GM23338 (cell line): Measurements from ENCODE around the gene BCL2L13.

Source experiments
- CREB1 ChIP-seq: fragments of 250-450 bp; sonication (Bioruptor Pico); IDR thresholded peaks from 2 replicates; pipeline ENCODE4 v1.5.0; 2020; ENCODE audit warnings: low read depth, mild to moderate bottlenecking, moderate library complexity
- EZH2 ChIP-seq: fragments of 200-600 bp; sonication (generic); IDR thresholded peaks from one replicate; pipeline ENCODE4 v1.8.0; 2017; ENCODE audit warnings: antibody characterized with exemption, mild to moderate bottlenecking, low read depth; ENCODE audit not compliant: unreplicated experiment
- EZH2phosphoT487 ChIP-seq: fragments of 200-600 bp; sonication (generic); IDR thresholded peaks from one replicate; pipeline ENCODE4 v1.8.1; 2018; ENCODE audit warnings: antibody characterized with exemption; ENCODE audit not compliant: unreplicated experiment
- NANOG ChIP-seq: IDR thresholded peaks from 2 replicates; pipeline ENCODE4 v1.6.1; 2016; ENCODE audit warnings: antibody characterized with exemption, borderline replicate concordance
- POLR2AphosphoS5 ChIP-seq: IDR thresholded peaks from 2 replicates; pipeline ENCODE4 v1.6.1; 2016; ENCODE audit warnings: antibody characterized with exemption, low read depth
- REST ChIP-seq: IDR thresholded peaks from one replicate; pipeline ENCODE4 v1.6.1; 2018; ENCODE audit warnings: antibody characterized with exemption; ENCODE audit not compliant: unreplicated experiment
- ZNF114 ChIP-seq: fragments of 250-450 bp; sonication (Bioruptor Pico); IDR thresholded peaks from 2 replicates; pipeline ENCODE4 v1.5.0; 2020; ENCODE audit warnings: mild to moderate bottlenecking, moderate library complexity
- ZNF331 ChIP-seq: fragments of 250-450 bp; sonication (Bioruptor Pico); IDR thresholded peaks from 2 replicates; pipeline ENCODE4 v1.5.0; 2020; ENCODE audit warnings: low read depth, mild to moderate bottlenecking, moderate library complexity
- TF ChIP-seq, protein P1 (sequence below), 2 experiments: fragments of 200-600 bp in 1 of 2; sonication (generic) in 1 of 2; conservative IDR thresholded peaks; 2 replicates each; pipeline versions ENCODE4 v1.5.1 to v1.6.1; 2016 to 2017; ENCODE audit warnings: antibody characterized with exemption in 2 of 2, low read depth in 2 of 2, mild to moderate bottlenecking in 2 of 2, moderate library complexity in 1 of 2

GRCh38 chr22:17700778-17701177 is 62.2 kb downstream of the BCL2L13 start:
- TF ChIP-seq POLR2AphosphoS5 (no peak), REST (no peak), EZH2 (no peak), EZH2phosphoT487 (no peak), ZNF331 (CRISPR knock-in tag) (no peak), NANOG (no peak), ZNF114 (CRISPR knock-in tag) (no peak), CREB1 (CRISPR knock-in tag) (no peak)
- TF ChIP-seq, protein P1, sequence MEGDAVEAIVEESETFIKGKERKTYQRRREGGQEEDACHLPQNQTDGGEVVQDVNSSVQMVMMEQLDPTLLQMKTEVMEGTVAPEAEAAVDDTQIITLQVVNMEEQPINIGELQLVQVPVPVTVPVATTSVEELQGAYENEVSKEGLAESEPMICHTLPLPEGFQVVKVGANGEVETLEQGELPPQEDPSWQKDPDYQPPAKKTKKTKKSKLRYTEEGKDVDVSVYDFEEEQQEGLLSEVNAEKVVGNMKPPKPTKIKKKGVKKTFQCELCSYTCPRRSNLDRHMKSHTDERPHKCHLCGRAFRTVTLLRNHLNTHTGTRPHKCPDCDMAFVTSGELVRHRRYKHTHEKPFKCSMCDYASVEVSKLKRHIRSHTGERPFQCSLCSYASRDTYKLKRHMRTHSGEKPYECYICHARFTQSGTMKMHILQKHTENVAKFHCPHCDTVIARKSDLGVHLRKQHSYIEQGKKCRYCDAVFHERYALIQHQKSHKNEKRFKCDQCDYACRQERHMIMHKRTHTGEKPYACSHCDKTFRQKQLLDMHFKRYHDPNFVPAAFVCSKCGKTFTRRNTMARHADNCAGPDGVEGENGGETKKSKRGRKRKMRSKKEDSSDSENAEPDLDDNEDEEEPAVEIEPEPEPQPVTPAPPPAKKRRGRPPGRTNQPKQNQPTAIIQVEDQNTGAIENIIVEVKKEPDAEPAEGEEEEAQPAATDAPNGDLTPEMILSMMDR (conservative IDR thresholded peaks at IDR 0.05; ENCODE audit: low read depth in 2 of 2), result no peak
